Panc1 (cell line): ENCODE results near the gene ATP11A. TPM values are rescaled to one million over a fixed set of nuclear protein-coding genes. Genes with fewer than 3 reads are reported as not detected.

ENCODE experiments used
- ATAC-seq: fragments of 200-7000 bp; cut with Tn5 transposase; 2 replicates; pipeline ENCODE4 v1.9.1; 2020; ENCODE audit warnings: mild to moderate bottlenecking, moderate library complexity
- BruUV-seq: library from RNA; stranded (reverse); fragments of 400-500 nt; replicated peaks from 2 replicates; lab custom pipeline; 2021; lab: Mats Ljungman, UMichigan
- CTCF ChIA-PET: fragments of 300-600 bp; sonication (Branson Sonifier 250); formaldehyde crosslinking; loops from one replicate; lab custom pipeline; 2022; ENCODE audit warnings: antibody characterized with exemption; lab: Charles Lee
- POLR2A ChIA-PET: fragments of 300-600 bp; sonication (Branson Sonifier 250); formaldehyde crosslinking; loops from one replicate; lab custom pipeline; 2022; ENCODE audit warnings: antibody characterized with exemption; lab: Charles Lee
- DNase-seq: peaks from one replicate; pipeline ENCODE4 v3.0.0-alpha.2; 2010; ENCODE audit warnings: low read depth, low spot score
- H3K27ac ChIP-seq: 2 replicates; pipeline ENCODE4 v1.5.1; 2011; ENCODE audit warnings: mild to moderate bottlenecking, low read length, inconsistent platforms
- H3K27me3 ChIP-seq: fragments of 200-500 bp; sonication (Bioruptor generic); 2 replicates; pipeline ENCODE4 v1.6.0; 2014; ENCODE audit warnings: low read length, inconsistent platforms; ENCODE audit not compliant: control insufficient read depth, insufficient read depth
- H3K36me3 ChIP-seq: fragments of 200-500 bp; sonication (Bioruptor generic); 2 replicates; pipeline ENCODE4 v1.5.1; 2014; ENCODE audit warnings: inconsistent platforms, mild to moderate bottlenecking, low read length, moderate library complexity; ENCODE audit not compliant: control insufficient read depth, insufficient read depth
- H3K4me1 ChIP-seq: 2 replicates; pipeline ENCODE4 v1.5.1; 2011; ENCODE audit warnings: inconsistent platforms, mild to moderate bottlenecking, low read length, moderate library complexity; ENCODE audit not compliant: control insufficient read depth, insufficient read depth
- H3K4me3 ChIP-seq, 2 experiments: 2 replicates each; pipeline ENCODE4 v1.5.1; 2011 to 2012; ENCODE audit warnings: low read depth in 2 of 2, low read length in 2 of 2, mild to moderate bottlenecking in 2 of 2, inconsistent platforms in 1 of 2, moderate library complexity in 1 of 2
- H3K9me3 ChIP-seq: fragments of 200-500 bp; sonication (Bioruptor generic); 2 replicates; pipeline ENCODE4 v1.5.1; 2014; ENCODE audit warnings: low read depth, mild to moderate bottlenecking, inconsistent platforms, low read length, moderate library complexity; ENCODE audit not compliant: control insufficient read depth, insufficient read depth
- POLR2AphosphoS5 ChIP-seq: IDR thresholded peaks from 2 replicates; pipeline ENCODE4 v1.6.1; 2012; ENCODE audit warnings: mild to moderate bottlenecking, low read depth, low read length, moderate library complexity
- REST ChIP-seq, 2 experiments: IDR thresholded peaks; 2 replicates each; pipeline ENCODE4 v1.6.1; 2011 to 2012; ENCODE audit warnings: low read depth in 2 of 2, control low read depth in 1 of 2, low read length in 1 of 2, mild to moderate bottlenecking in 1 of 2, moderate library complexity in 1 of 2; ENCODE audit not compliant: insufficient read depth in 1 of 2
- SIN3A ChIP-seq: IDR thresholded peaks from 2 replicates; pipeline ENCODE4 v1.6.1; 2012; ENCODE audit warnings: low read depth, mild to moderate bottlenecking, low read length, moderate library complexity, borderline replicate concordance; ENCODE audit not compliant: insufficient read depth
- TCF7L2 ChIP-seq: IDR thresholded peaks from 2 replicates; pipeline ENCODE4 v1.6.1; 2011; ENCODE audit warnings: mild to moderate bottlenecking, low read depth, low read length, inconsistent platforms
- in situ Hi-C: cut with HindIII; loops from 2 replicates; pipeline ENCODE4 v1.10.0; 2016; ENCODE audit warnings: low sequenced_read_pairs, low pct_unique_long_range_greater_than_20kb
- intact Hi-C: fragments of 100-400 bp; cut with micrococcal nuclease; formaldehyde crosslinking; loops from one replicate; pipeline ENCODE4 v1.10.0; 2022; ENCODE audit not compliant: unreplicated experiment
- total RNA-seq: library from RNA; stranded (reverse); gene quantifications from one replicate; pipeline ENCODE4 v1.2.1, GENCODE V29; 2021; ENCODE audit not compliant: unreplicated experiment
- TF ChIP-seq, protein P1 (sequence below): fragments of 450-650 bp; IDR thresholded peaks from 2 replicates; pipeline ENCODE4 v1.5.1; 2017; ENCODE audit warnings: mild to moderate bottlenecking

Gene ATP11A
- total RNA-seq, 1 experiment from 2014 or later, result 85.8 TPM

- no peaks in the 10 kb centered on the region for H3K4me1 ChIP-seq
- no TSS peak for BruUV-seq
- DNase-seq, result no peak
- H3K4me3 ChIP-seq, result no peak overlapping the region
- POLR2A ChIA-PET, result no interaction called here
- CTCF ChIA-PET, result no interaction called here
- TF ChIP-seq TCF7L2 (no peak), SIN3A (no peak), REST (IDR thresholded peaks at IDR 0.05; ENCODE audit: insufficient read depth in 1 of 2, low read depth in 2 of 2, low read length in 1 of 2) (no peak), POLR2AphosphoS5 (no peak)
- TF ChIP-seq, protein P1, sequence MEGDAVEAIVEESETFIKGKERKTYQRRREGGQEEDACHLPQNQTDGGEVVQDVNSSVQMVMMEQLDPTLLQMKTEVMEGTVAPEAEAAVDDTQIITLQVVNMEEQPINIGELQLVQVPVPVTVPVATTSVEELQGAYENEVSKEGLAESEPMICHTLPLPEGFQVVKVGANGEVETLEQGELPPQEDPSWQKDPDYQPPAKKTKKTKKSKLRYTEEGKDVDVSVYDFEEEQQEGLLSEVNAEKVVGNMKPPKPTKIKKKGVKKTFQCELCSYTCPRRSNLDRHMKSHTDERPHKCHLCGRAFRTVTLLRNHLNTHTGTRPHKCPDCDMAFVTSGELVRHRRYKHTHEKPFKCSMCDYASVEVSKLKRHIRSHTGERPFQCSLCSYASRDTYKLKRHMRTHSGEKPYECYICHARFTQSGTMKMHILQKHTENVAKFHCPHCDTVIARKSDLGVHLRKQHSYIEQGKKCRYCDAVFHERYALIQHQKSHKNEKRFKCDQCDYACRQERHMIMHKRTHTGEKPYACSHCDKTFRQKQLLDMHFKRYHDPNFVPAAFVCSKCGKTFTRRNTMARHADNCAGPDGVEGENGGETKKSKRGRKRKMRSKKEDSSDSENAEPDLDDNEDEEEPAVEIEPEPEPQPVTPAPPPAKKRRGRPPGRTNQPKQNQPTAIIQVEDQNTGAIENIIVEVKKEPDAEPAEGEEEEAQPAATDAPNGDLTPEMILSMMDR, result no peak
- H3K36me3 ChIP-seq, result no peaks in the 10 kb centered on the region
- no peak for ATAC-seq
- no peaks in the 10 kb centered on the region for H3K9me3 ChIP-seq
- intact Hi-C loops (no loop called here), in situ Hi-C loops (no loop called here)
- H3K27ac ChIP-seq, result no peak overlapping the region
- H3K27me3 ChIP-seq, result no peaks in the 10 kb centered on the region
Observed at GRCh38 chr13:112833551-112834257, 143.9 kb downstream of the ATP11A start.

GRCh38 chr13:112835344-112835743 lies 145.5 kb downstream of the ATP11A start:
- Histone ChIP-seq H3K27me3 (no peaks in the 10 kb centered on the region), H3K27ac (no peak overlapping the region), H3K4me1 (no peaks in the 10 kb centered on the region), H3K4me3 (no peak overlapping the region), H3K9me3 (no peaks in the 10 kb centered on the region), H3K36me3 (no peaks in the 10 kb centered on the region)
- in situ Hi-C loops, result no loop called here
- no peak for TF ChIP-seq TCF7L2
- no peak for TF ChIP-seq REST (IDR thresholded peaks at IDR 0.05; ENCODE audit: insufficient read depth in 1 of 2, low read depth in 2 of 2, low read length in 1 of 2)
- no peak for TF ChIP-seq POLR2AphosphoS5
- TF ChIP-seq SIN3A, result no peak
- TF ChIP-seq, protein P1, result no peak
- no TSS peak for BruUV-seq
- CTCF ChIA-PET, result no interaction called here
- DNase-seq (no peak), ATAC-seq (no peak)
- POLR2A ChIA-PET, result no interaction called here
- intact Hi-C loops, result no loop called here
